ENCODE results near the gene CEP63.

The CEP63 gene

GRCh38 chr3:134619301-134619615 is 133.4 kb downstream of the CEP63 start:
- Histone ChIP-seq H3K9me3 (ENCODE audit: control insufficient read depth in 5 of 5, low read length in 5 of 5) (no peaks in the 10 kb centered on the region), H3K4me3 (ENCODE audit: low read depth in 1 of 5, low read length in 5 of 5) (no peak overlapping the region), H3K27me3 (ENCODE audit: control insufficient read depth in 5 of 5, insufficient read depth in 4 of 5, low read length in 5 of 5) (no peaks in the 10 kb centered on the region), H3K27ac (ENCODE audit: low read depth, low read length) (no peak overlapping the region), H3K36me3 (ENCODE audit: control insufficient read depth in 5 of 5, insufficient read depth in 5 of 5, low read length in 5 of 5) (no peaks in the 10 kb centered on the region), H3K4me1 (ENCODE audit: control insufficient read depth in 5 of 5, insufficient read depth in 5 of 5, low read length in 5 of 5) (no peaks in the 10 kb centered on the region), H3K9ac (ENCODE audit: low read length in 5 of 5) (no peak overlapping the region)

GRCh38 chr3:134619884-134620445 is 134.1 kb downstream of the CEP63 start:
- Histone ChIP-seq H3K27ac (ENCODE audit: low read depth, low read length) (no peak overlapping the region), H3K9ac (ENCODE audit: low read length in 5 of 5) (no peak overlapping the region), H3K4me3 (ENCODE audit: low read depth in 1 of 5, low read length in 5 of 5) (no peak overlapping the region), H3K27me3 (ENCODE audit: control insufficient read depth in 5 of 5, insufficient read depth in 4 of 5, low read length in 5 of 5) (no peaks in the 10 kb centered on the region), H3K9me3 (ENCODE audit: control insufficient read depth in 5 of 5, low read length in 5 of 5) (no peaks in the 10 kb centered on the region), H3K4me1 (ENCODE audit: control insufficient read depth in 5 of 5, insufficient read depth in 5 of 5, low read length in 5 of 5) (no peaks in the 10 kb centered on the region), H3K36me3 (ENCODE audit: control insufficient read depth in 5 of 5, insufficient read depth in 5 of 5, low read length in 5 of 5) (no peaks in the 10 kb centered on the region)

- Histone ChIP-seq H3K9ac (ENCODE audit: low read length in 5 of 5) (no peak overlapping the region), H3K27ac (ENCODE audit: low read depth, low read length) (no peak overlapping the region), H3K27me3 (ENCODE audit: control insufficient read depth in 5 of 5, insufficient read depth in 4 of 5, low read length in 5 of 5) (no peaks in the 10 kb centered on the region), H3K4me1 (ENCODE audit: control insufficient read depth in 5 of 5, insufficient read depth in 5 of 5, low read length in 5 of 5) (peaks cover 0 to 3% (median 0%) of the 10 kb centered on the region in 5 donors), H3K9me3 (ENCODE audit: control insufficient read depth in 5 of 5, low read length in 5 of 5) (no peaks in the 10 kb centered on the region), H3K4me3 (ENCODE audit: low read depth in 1 of 5, low read length in 5 of 5) (no peak overlapping the region), H3K36me3 (ENCODE audit: control insufficient read depth in 5 of 5, insufficient read depth in 5 of 5, low read length in 5 of 5) (no peaks in the 10 kb centered on the region)
These were observed 134.7 kb downstream of the CEP63 start for GRCh38 chr3:134620476-134621115.

- peaks cover 0 to 3% (median 0%) of the 10 kb centered on the region in 5 donors for H3K4me1 ChIP-seq (ENCODE audit: control insufficient read depth in 5 of 5, insufficient read depth in 5 of 5, low read length in 5 of 5)
- no peaks in the 10 kb centered on the region for H3K27me3 ChIP-seq (ENCODE audit: control insufficient read depth in 5 of 5, insufficient read depth in 4 of 5, low read length in 5 of 5)
- no peak overlapping the region for H3K27ac ChIP-seq (ENCODE audit: low read depth, low read length)
- no peaks in the 10 kb centered on the region for H3K36me3 ChIP-seq (ENCODE audit: control insufficient read depth in 5 of 5, insufficient read depth in 5 of 5, low read length in 5 of 5)
- H3K9ac ChIP-seq (ENCODE audit: low read length in 5 of 5), result no peak overlapping the region
- H3K9me3 ChIP-seq (ENCODE audit: control insufficient read depth in 5 of 5, low read length in 5 of 5), result no peaks in the 10 kb centered on the region
- no peak overlapping the region for H3K4me3 ChIP-seq (ENCODE audit: low read depth in 1 of 5, low read length in 5 of 5)
These were observed 136.0 kb downstream of the CEP63 start for GRCh38 chr3:134621854-134622253.

GRCh38 chr3:134622806-134623365 is 137.0 kb downstream of the CEP63 start:
- H3K36me3 ChIP-seq (ENCODE audit: control insufficient read depth in 5 of 5, insufficient read depth in 5 of 5, low read length in 5 of 5), result no peaks in the 10 kb centered on the region
- no peaks in the 10 kb centered on the region for H3K9me3 ChIP-seq (ENCODE audit: control insufficient read depth in 5 of 5, low read length in 5 of 5)
- H3K4me1 ChIP-seq (ENCODE audit: control insufficient read depth in 5 of 5, insufficient read depth in 5 of 5, low read length in 5 of 5), result peaks cover 0 to 3% (median 0%) of the 10 kb centered on the region in 5 donors
- H3K9ac ChIP-seq (ENCODE audit: low read length in 5 of 5), result no peak overlapping the region
- no peaks in the 10 kb centered on the region for H3K27me3 ChIP-seq (ENCODE audit: control insufficient read depth in 5 of 5, insufficient read depth in 4 of 5, low read length in 5 of 5)
- H3K27ac ChIP-seq (ENCODE audit: low read depth, low read length), result no peak overlapping the region
- H3K4me3 ChIP-seq (ENCODE audit: low read depth in 1 of 5, low read length in 5 of 5), result no peak overlapping the region

GRCh38 chr3:134623615-134624245 is 137.9 kb downstream of the CEP63 start:
- H3K4me3 ChIP-seq (ENCODE audit: low read depth in 1 of 5, low read length in 5 of 5), result no peak overlapping the region
- peaks cover 0 to 3% (median 0%) of the 10 kb centered on the region in 5 donors for H3K4me1 ChIP-seq (ENCODE audit: control insufficient read depth in 5 of 5, insufficient read depth in 5 of 5, low read length in 5 of 5)
- no peak overlapping the region for H3K9ac ChIP-seq (ENCODE audit: low read length in 5 of 5)
- no peak overlapping the region for H3K27ac ChIP-seq (ENCODE audit: low read depth, low read length)
- no peaks in the 10 kb centered on the region for H3K9me3 ChIP-seq (ENCODE audit: control insufficient read depth in 5 of 5, low read length in 5 of 5)
- no peaks in the 10 kb centered on the region for H3K27me3 ChIP-seq (ENCODE audit: control insufficient read depth in 5 of 5, insufficient read depth in 4 of 5, low read length in 5 of 5)
- no peaks in the 10 kb centered on the region for H3K36me3 ChIP-seq (ENCODE audit: control insufficient read depth in 5 of 5, insufficient read depth in 5 of 5, low read length in 5 of 5)
